AG04449 (cell line): ENCODE data around the gene REXO1.

Source experiments
- CTCF ChIA-PET: fragments of 350-600 bp; formaldehyde crosslinking; extraction: SDS; loops from one replicate; lab custom pipeline; 2021; ENCODE audit warnings: antibody characterized with exemption; lab: Yijun Ruan, JAX
- POLR2A ChIA-PET: fragments of 400-600, 350-600 bp; formaldehyde crosslinking; extraction: SDS; loops from one replicate; lab custom pipeline; 2020; ENCODE audit warnings: antibody characterized with exemption, inconsistent platforms; lab: Yijun Ruan, JAX
- DNase-seq: peaks from one replicate; pipeline ENCODE4 v3.0.0-alpha.2; 2010; ENCODE audit warnings: low read depth, low spot score
- H3K4me3 ChIP-seq: 2 replicates; pipeline ENCODE4 v1.5.1; 2011; ENCODE audit warnings: low read depth, mild to moderate bottlenecking, control low read depth, low read length
- CTCF ChIP-seq: IDR thresholded peaks from one replicate; pipeline ENCODE4 v1.5.1; 2011; ENCODE audit warnings: mild to moderate bottlenecking, moderate library complexity, low read length, control low read depth, inconsistent platforms; ENCODE audit not compliant: insufficient read depth; ENCODE audit errors: missing control alignments

REXO1 gene

GRCh38 chr19:1776606-1777147 lies 71.6 kb downstream of the REXO1 start:
- TF ChIP-seq CTCF = no peak
- POLR2A ChIA-PET = no interaction called here
- H3K4me3 ChIP-seq = no peak overlapping the region
- no peak for DNase-seq
- CTCF ChIA-PET = interaction anchor here (0.7 to 3.0 kb wide), 5 partner anchors 9 to 186 kb away, joined by 3 to 17 read pairs (median 4); no protein-coding TSS in a partner anchor

- no peak for DNase-seq
- H3K4me3 ChIP-seq = no peak overlapping the region
- ChIA-PET CTCF (interaction anchor here (0.7 to 2.5 kb wide), 3 partner anchors 12 to 106 kb away, joined by 3 to 9 read pairs (median 3); no protein-coding TSS in a partner anchor), POLR2A (no interaction called here)
- no peak for TF ChIP-seq CTCF
Measured at GRCh38 chr19:1775951-1776605, 72.2 kb downstream of the REXO1 start.

- CTCF ChIA-PET = interaction anchor here (1.8 to 2.5 kb wide), 2 partner anchors 103 to 105 kb away, joined by 3 to 9 read pairs; no protein-coding TSS in a partner anchor
- peak; percentile 49 for TF ChIP-seq CTCF
- no peak overlapping the region for H3K4me3 ChIP-seq
- no peak for DNase-seq
- POLR2A ChIA-PET = no interaction called here
Measured at GRCh38 chr19:1774989-1775772, 73.1 kb downstream of the REXO1 start.

GRCh38 chr19:1773184-1773583 lies 75.1 kb downstream of the REXO1 start:
- CTCF ChIA-PET = interaction anchor here (0.8 to 5.1 kb wide), 7 partner anchors 9 to 100 kb away, joined by 3 to 40 read pairs (median 4); no protein-coding TSS in a partner anchor
- H3K4me3 ChIP-seq = no peak overlapping the region
- POLR2A ChIA-PET = interaction anchor here (0.7 kb wide), 1 partner anchor 351 kb away, joined by 3 read pairs; no protein-coding TSS in a partner anchor
- TF ChIP-seq CTCF = no peak
- no peak for DNase-seq

GRCh38 chr19:1770866-1771576 lies 77.3 kb downstream of the REXO1 start:
- ChIA-PET POLR2A (no interaction called here), CTCF (interaction anchor here (1.0 to 5.1 kb wide), 15 partner anchors 8 to 225 kb away, joined by 3 to 41 read pairs (median 4); no protein-coding TSS in a partner anchor)
- DNase-seq = no peak
- H3K4me3 ChIP-seq = no peak overlapping the region
- TF ChIP-seq CTCF = no peak
